Activated CD4-positive, alpha-beta T cell treated with anti-CD3 and anti-CD28 coated beads, Interleukin-2, amount 10 ng/mL, durations not matched to agents 24 days and 14 days (primary cell): ENCODE results near the gene HUNK. TPM values are rescaled to one million over a fixed set of nuclear protein-coding genes. Genes with fewer than 3 reads are reported as not detected.
A peak's percentile ranks its signal among the peaks of the same experiment; 100 is the strongest.
"Not testable (repeated sequence)": the region's sequence is repeated elsewhere in the genome, so short reads cannot be mapped to it uniquely, and the experiment has no call there.

Experiments
- DNase-seq: peaks from one replicate; pipeline ENCODE4 v3.0.0; 2022
- H3K27ac Mint-ChIP-seq: one replicate; pipeline ENCODE4 v1.8.0; 2022; ENCODE audit warnings: mild to moderate bottlenecking, mixed read lengths
- H3K27me3 Mint-ChIP-seq: one replicate; pipeline ENCODE4 v1.8.0; 2022; ENCODE audit warnings: mixed read lengths
- H3K36me3 Mint-ChIP-seq: one replicate; pipeline ENCODE4 v1.8.0; 2022; ENCODE audit warnings: low read depth, mild to moderate bottlenecking, mixed read lengths
- H3K4me1 Mint-ChIP-seq: one replicate; pipeline ENCODE4 v1.8.0; 2021; ENCODE audit warnings: mixed read lengths
- H3K4me3 Mint-ChIP-seq: one replicate; pipeline ENCODE4 v1.8.0; 2022; ENCODE audit warnings: mild to moderate bottlenecking, moderate library complexity, mixed read lengths
- H3K9me3 Mint-ChIP-seq: one replicate; pipeline ENCODE4 v1.8.0; 2021; ENCODE audit warnings: mixed read lengths
- intact Hi-C: fragments of 100-400 bp; cut with micrococcal nuclease; formaldehyde crosslinking; loops from one replicate; pipeline ENCODE4 v1.15.1; 2023
- total RNA-seq: library from RNA; stranded (reverse); gene quantifications from 2 replicates; pipeline ENCODE4 v1.2.3, GENCODE V29; 2022

Gene HUNK
- total RNA-seq, 1 donor from 2014 or later: 0.37 TPM

GRCh38 chr21:31857096-31857495 lies 15.7 kb upstream of the HUNK start:
- Mint-ChIP-seq H3K4me3 (no peak overlapping the region), H3K4me1 (no peaks in the 10 kb centered on the region), H3K36me3 (no peaks in the 10 kb centered on the region), H3K27ac (no peak overlapping the region), H3K9me3 (no peaks in the 10 kb centered on the region), H3K27me3 (peaks cover 3% of the 10 kb centered on the region)
- DNase-seq: no peak
- intact Hi-C loops: no loop called here

- H3K27ac Mint-ChIP-seq, H3K9me3 Mint-ChIP-seq, H3K4me3 Mint-ChIP-seq, H3K36me3 Mint-ChIP-seq, intact Hi-C loops, H3K4me1 Mint-ChIP-seq, DNase-seq, H3K27me3 Mint-ChIP-seq: not testable (repeated sequence)
These were observed 15.2 kb upstream of the HUNK start for GRCh38 chr21:31857631-31858030.

DNA sequence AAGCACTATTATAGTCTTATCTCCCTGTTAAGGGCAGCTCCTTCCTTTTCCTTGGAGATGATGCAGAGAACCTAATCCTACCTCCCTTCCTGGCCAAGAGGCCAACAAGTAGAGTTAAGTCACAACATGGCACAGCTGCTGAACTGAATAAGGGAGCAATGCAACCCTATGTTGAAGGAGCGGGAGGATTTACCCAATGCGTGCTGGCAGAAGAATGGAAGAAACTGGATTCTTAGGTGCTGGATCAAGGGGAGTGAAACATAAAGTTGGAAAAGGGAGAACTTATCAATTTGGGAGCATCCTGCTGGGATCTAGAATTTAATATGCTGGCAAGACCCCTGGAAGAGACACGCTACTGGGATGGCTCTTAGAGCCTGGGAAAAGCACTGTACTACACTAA lies 12.0 kb upstream of the HUNK start:
- no peak overlapping the region for H3K4me3 Mint-ChIP-seq
- H3K27me3 Mint-ChIP-seq: peaks cover 3% of the 10 kb centered on the region
- H3K9me3 Mint-ChIP-seq: no peaks in the 10 kb centered on the region
- no peaks in the 10 kb centered on the region for H3K4me1 Mint-ChIP-seq
- no peaks in the 10 kb centered on the region for H3K36me3 Mint-ChIP-seq
- intact Hi-C loops: no loop called here
- H3K27ac Mint-ChIP-seq: no peak overlapping the region
- no peak for DNase-seq

DNA sequence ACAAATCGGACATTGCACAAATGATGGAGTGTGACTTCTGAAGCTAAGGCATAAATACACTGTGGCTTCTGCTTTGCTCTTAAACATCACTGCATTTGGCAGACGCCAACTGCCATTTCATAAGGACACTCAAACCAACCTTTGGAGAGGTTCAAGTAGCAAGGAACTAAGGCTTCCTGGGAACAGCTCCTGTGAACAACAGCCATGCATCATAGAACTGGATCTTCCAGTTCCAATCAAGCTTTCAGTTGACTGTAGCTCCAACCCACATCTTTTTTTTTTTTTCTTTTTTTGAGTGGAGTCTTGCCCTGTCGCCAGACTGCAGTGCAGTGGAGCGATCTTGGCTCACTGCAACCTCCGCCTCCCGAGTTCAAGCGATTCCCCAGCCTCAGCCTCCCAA lies 10.7 kb upstream of the HUNK start:
- Mint-ChIP-seq H3K27me3 (peaks cover 3% of the 10 kb centered on the region), H3K4me1 (no peaks in the 10 kb centered on the region), H3K4me3 (no peak overlapping the region), H3K36me3 (no peaks in the 10 kb centered on the region), H3K9me3 (no peaks in the 10 kb centered on the region), H3K27ac (no peak overlapping the region)
- no peak for DNase-seq
- intact Hi-C loops: no loop called here

DNA sequence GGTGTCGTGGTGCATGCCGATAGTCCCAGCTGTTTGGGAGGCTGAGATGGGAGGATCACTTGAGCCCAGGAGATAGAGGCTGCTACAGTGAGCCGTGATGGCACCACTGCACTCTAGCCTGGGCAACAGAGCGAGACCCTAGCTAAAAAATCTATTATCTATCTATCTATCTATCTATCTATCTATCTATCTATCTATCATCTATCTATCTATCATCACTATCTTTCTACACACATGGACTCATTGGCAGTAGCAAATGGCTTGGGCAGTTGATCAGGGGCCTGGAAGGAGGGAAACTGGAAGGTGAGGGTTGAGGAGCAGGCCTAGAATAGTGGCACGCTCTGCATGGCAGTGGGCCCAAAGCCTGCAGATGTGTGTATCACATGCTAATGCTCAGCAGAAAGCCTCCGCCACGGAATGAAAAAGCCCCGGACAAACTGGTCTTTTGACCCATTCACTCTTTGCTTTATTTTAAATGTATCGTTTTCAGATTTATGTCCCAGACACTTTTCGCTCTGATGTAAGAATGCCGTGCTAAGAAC lies 7.3 kb upstream of the HUNK start:
- no peak for DNase-seq
- Mint-ChIP-seq H3K4me1 (no peaks in the 10 kb centered on the region), H3K27me3 (peaks cover 12% of the 10 kb centered on the region), H3K27ac (no peak overlapping the region), H3K36me3 (no peaks in the 10 kb centered on the region), H3K4me3 (no peak overlapping the region), H3K9me3 (no peaks in the 10 kb centered on the region)
- intact Hi-C loops: no loop called here

- intact Hi-C loops: no loop called here
- Mint-ChIP-seq H3K4me1 (no peaks in the 10 kb centered on the region), H3K27me3 (peaks cover 16% of the 10 kb centered on the region), H3K9me3 (no peaks in the 10 kb centered on the region), H3K4me3 (no peak overlapping the region), H3K27ac (no peak overlapping the region), H3K36me3 (no peaks in the 10 kb centered on the region)
- peak; percentile 87 for DNase-seq
These were observed 6.7 kb upstream of the HUNK start for GRCh38 chr21:31866077-31866511.

GRCh38 chr21:31869750-31870149 lies 3.1 kb upstream of the HUNK start:
- Mint-ChIP-seq H3K27ac (no peak overlapping the region), H3K36me3 (no peaks in the 10 kb centered on the region), H3K9me3 (no peaks in the 10 kb centered on the region), H3K27me3 (peaks cover 35% of the 10 kb centered on the region), H3K4me1 (peaks cover 7% of the 10 kb centered on the region), H3K4me3 (no peak overlapping the region)
- no peak for DNase-seq
- intact Hi-C loops: no loop called here

DNA sequence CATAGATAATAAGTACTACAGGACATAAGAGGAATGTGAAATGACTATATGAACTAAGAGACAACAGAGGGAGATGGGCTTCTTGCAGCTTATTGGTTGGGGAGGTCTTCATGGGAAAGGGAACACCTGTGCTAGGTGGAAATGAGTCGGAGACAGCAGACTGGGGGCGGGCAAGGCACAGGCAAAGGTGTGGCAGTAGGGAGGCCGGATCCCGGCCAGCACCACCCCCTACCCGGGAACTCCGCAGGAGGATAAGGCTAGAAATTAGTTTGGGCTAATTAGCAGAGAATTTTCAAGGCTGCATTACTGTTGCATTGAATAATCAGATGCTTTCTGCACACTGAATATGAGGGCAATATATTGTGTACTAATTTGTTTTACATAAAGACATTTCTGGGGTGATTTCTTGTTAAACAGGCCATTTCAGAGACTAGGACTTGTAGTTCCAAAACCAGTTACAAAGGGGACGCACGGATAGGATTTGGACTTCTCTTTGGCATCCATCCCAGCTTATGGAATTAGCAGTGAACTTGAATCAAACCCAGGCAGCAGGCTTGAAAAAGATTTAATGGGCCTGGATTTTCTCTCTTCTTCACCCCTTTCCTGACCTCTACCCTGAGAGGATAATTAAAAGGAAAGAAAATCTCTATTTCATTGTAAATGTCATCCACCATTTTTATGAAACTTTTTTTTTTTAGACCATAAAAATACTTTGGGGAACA lies 2.2 kb upstream of the HUNK start:
- H3K27me3 Mint-ChIP-seq: peaks cover 42% of the 10 kb centered on the region
- H3K36me3 Mint-ChIP-seq: no peaks in the 10 kb centered on the region
- DNase-seq: no peak
- H3K4me1 Mint-ChIP-seq: peaks cover 7% of the 10 kb centered on the region
- intact Hi-C loops: no loop called here
- no peak overlapping the region for H3K27ac Mint-ChIP-seq
- no peaks in the 10 kb centered on the region for H3K9me3 Mint-ChIP-seq
- no peak overlapping the region for H3K4me3 Mint-ChIP-seq

- H3K27ac Mint-ChIP-seq, DNase-seq, H3K4me1 Mint-ChIP-seq, intact Hi-C loops, H3K9me3 Mint-ChIP-seq, H3K36me3 Mint-ChIP-seq: not testable (repeated sequence)
- H3K4me3 Mint-ChIP-seq: peak overlapping the region; percentile 29
- peaks cover 49% of the 10 kb centered on the region for H3K27me3 Mint-ChIP-seq
These were observed 1.4 kb upstream of the HUNK start for GRCh38 chr21:31871371-31871770.

- H3K27ac Mint-ChIP-seq: no peak overlapping the region
- H3K27me3 Mint-ChIP-seq: peaks cover 53% of the 10 kb centered on the region
- no peaks in the 10 kb centered on the region for H3K36me3 Mint-ChIP-seq
- H3K9me3 Mint-ChIP-seq: no peaks in the 10 kb centered on the region
- no peak for DNase-seq
- peaks cover 7% of the 10 kb centered on the region for H3K4me1 Mint-ChIP-seq
- H3K4me3 Mint-ChIP-seq: peak overlapping the region; percentile 78
- intact Hi-C loops: no loop called here
These were observed 758 bp upstream of the HUNK start for GRCh38 chr21:31872072-31872451.

- H3K36me3 Mint-ChIP-seq: no peaks in the 10 kb centered on the region
- no peak overlapping the region for H3K4me3 Mint-ChIP-seq
- H3K27ac Mint-ChIP-seq: no peak overlapping the region
- intact Hi-C loops: no loop called here
- no peak for DNase-seq
- H3K4me1 Mint-ChIP-seq: peaks cover 7% of the 10 kb centered on the region
- peaks cover 56% of the 10 kb centered on the region for H3K27me3 Mint-ChIP-seq
- H3K9me3 Mint-ChIP-seq: no peaks in the 10 kb centered on the region
These were observed 465 bp downstream of the HUNK start for GRCh38 chr21:31873275-31873695.

DNA sequence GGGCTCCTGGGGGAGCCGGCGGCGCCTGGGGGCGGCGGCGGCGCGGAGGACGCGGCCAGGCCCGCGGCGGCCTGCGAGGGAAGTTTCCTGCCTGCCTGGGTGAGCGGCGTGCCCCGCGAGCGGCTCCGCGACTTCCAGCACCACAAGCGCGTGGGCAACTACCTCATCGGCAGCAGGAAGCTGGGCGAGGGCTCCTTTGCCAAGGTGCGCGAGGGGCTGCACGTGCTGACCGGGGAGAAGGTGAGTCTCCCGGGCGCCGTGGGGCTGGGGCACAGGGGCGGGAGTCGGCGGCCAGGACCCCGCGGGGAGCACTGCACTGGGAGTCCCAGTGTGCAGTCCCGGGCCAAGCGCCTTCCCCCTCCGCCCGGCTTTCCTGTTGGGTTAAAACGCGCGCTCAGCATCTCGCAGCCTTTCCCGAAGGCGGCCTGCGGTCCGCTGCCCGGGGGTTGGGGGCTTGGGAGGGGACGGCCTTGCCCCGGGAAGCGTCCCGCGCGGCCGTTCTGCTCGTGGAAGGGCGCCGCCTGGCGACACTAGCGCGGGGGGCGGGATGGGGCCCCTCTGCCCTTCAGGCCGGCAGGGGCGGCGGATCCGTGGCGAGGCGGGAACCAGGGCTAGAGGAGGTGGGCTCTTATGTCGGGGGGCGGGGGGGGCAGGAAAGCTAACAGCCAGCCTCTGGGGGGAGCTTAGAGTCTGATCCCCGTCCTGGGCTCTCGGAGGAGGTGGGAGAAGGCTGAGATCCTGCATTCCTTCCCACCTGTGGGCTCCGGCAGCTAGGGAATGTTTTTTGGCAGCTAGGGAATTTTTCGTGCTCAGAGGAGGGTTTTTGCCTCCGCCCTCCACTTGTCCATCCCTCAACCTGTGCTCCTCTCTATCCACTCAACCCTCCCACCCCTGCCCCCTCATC lies 1.1 kb downstream of the HUNK start:
- peak; percentile 81 for DNase-seq
- no peak overlapping the region for H3K27ac Mint-ChIP-seq
- no peaks in the 10 kb centered on the region for H3K9me3 Mint-ChIP-seq
- peaks cover 54% of the 10 kb centered on the region for H3K27me3 Mint-ChIP-seq
- H3K36me3 Mint-ChIP-seq: no peaks in the 10 kb centered on the region
- H3K4me3 Mint-ChIP-seq: peak overlapping the region; percentile 69
- H3K4me1 Mint-ChIP-seq: peaks cover 7% of the 10 kb centered on the region
- intact Hi-C loops: no loop called here

- Mint-ChIP-seq H3K4me3 (peak overlapping the region; percentile 69), H3K4me1 (peaks cover 7% of the 10 kb centered on the region), H3K36me3 (no peaks in the 10 kb centered on the region), H3K27me3 (peaks cover 50% of the 10 kb centered on the region), H3K27ac (no peak overlapping the region), H3K9me3 (no peaks in the 10 kb centered on the region)
- intact Hi-C loops: no loop called here
- DNase-seq: no peak
These were observed 2.0 kb downstream of the HUNK start for GRCh38 chr21:31874812-31875212.

DNA sequence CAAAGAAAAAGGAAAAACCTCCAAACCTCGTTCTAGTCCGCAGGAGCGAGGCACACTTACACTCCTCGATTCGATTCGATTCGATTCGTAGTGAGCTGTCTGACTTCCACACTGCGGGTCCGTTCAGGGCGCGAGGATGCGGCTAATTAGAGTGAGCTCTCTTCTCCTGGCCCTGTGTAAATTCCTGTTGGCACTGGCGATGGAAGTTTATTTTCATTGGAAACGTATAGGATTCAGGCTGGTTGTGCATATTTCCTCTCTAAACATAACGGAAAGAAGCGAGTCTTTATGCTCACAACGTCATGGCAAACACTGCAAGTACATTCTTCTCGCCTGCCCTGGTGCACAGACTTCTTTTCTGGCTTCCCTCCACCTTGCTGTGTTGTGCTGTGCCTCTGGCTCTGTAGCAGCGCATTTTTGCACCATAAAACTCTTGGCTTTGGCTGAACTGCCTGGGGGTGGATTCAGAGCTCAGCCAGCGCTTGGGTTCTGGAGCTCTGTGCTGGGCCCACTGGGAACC lies 2.7 kb downstream of the HUNK start:
- Mint-ChIP-seq H3K9me3 (no peaks in the 10 kb centered on the region), H3K27me3 (peaks cover 48% of the 10 kb centered on the region), H3K4me1 (peaks cover 7% of the 10 kb centered on the region), H3K27ac (no peak overlapping the region), H3K36me3 (no peaks in the 10 kb centered on the region), H3K4me3 (no peak overlapping the region)
- no peak for DNase-seq
- intact Hi-C loops: no loop called here
